ENCODE results near the gene OTUD3.

DNA sequence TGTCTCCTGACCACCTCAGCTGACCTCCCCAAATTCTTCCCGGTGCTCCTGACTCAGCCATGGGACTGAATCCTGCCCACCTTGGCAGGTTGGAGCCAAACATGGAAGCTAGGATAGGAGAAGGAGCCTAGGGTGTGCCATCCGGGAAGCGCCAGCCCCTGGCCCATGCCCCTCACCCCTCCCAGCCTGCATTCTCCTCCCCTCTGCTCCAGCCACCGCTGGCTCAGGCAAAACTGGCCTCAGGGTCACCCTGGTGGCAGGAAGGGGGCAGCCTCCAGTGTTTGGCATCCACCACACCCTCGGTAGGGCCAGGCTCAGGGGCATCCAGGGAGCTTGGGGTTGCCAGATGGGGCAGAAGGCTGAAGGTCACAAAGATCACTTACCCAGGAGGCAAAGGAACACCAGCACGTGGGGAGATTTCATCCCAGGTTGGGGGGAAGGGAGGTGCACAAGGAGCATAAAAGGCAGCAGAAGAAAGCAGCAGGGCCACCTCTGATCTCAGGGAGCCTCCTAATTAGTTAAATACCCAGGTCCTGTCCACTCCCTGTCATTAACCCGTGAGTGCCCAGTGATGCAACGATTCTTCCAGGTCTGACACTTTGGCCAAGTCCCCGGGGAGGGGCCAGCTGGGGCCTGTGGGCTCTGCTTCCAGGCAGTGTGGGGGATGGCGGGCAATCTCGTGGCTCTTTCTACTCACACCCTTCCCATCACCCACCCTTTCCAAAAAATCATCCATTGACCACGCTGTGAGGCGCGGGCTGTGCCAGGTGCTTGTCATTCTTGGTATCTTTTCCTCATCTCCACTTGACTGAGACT is 41.1 kb downstream of the OTUD3 start, which contains the start of gene PLA2G2E:
- TF ChIP-seq, protein P1, sequence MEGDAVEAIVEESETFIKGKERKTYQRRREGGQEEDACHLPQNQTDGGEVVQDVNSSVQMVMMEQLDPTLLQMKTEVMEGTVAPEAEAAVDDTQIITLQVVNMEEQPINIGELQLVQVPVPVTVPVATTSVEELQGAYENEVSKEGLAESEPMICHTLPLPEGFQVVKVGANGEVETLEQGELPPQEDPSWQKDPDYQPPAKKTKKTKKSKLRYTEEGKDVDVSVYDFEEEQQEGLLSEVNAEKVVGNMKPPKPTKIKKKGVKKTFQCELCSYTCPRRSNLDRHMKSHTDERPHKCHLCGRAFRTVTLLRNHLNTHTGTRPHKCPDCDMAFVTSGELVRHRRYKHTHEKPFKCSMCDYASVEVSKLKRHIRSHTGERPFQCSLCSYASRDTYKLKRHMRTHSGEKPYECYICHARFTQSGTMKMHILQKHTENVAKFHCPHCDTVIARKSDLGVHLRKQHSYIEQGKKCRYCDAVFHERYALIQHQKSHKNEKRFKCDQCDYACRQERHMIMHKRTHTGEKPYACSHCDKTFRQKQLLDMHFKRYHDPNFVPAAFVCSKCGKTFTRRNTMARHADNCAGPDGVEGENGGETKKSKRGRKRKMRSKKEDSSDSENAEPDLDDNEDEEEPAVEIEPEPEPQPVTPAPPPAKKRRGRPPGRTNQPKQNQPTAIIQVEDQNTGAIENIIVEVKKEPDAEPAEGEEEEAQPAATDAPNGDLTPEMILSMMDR (IDR thresholded peaks at IDR 0.05), result no peak
- no peak for TF ChIP-seq POLR2A (IDR thresholded peaks at IDR 0.05)
